Transverse colon (tissue), 4 donors: Measurements from ENCODE around the gene IGIP. TPM values are rescaled to one million over a fixed set of nuclear protein-coding genes. Genes with fewer than 3 reads are reported as not detected.

Experiments
- DNase-seq: peaks from one replicate; pipeline ENCODE4 v3.0.0-alpha.2; 2019
- H3K27ac ChIP-seq, 4 donors: fragments of 200-600 bp; sonication (generic); 2 replicates each; pipeline ENCODE4 v1.5.1; 2016 to 2018; ENCODE audit warnings: inconsistent platforms in 4 of 4
- H3K27me3 ChIP-seq: fragments of 200-600 bp; sonication (generic); 2 replicates; pipeline ENCODE4 v1.5.1; 2017; ENCODE audit warnings: inconsistent platforms
- H3K36me3 ChIP-seq, 4 donors: fragments of 200-600 bp; sonication (generic); 2 replicates each; pipeline ENCODE4 v1.5.1; 2017 to 2019; ENCODE audit warnings: inconsistent platforms in 4 of 4
- H3K4me1 ChIP-seq, 4 donors: fragments of 200-600 bp; sonication (generic); 2 replicates each; pipeline ENCODE4 v1.5.1; 2017 to 2020; ENCODE audit warnings: inconsistent platforms in 4 of 4
- H3K4me3 ChIP-seq, 4 donors: fragments of 200-600 bp; sonication (generic); 1 replicate in 1 of 4; 2 replicates in 3 of 4; pipeline versions ENCODE4 v1.5.1 to v1.6.1; 2017 to 2019; ENCODE audit warnings: inconsistent platforms in 4 of 4
- H3K9me3 ChIP-seq, 2 donors: fragments of 200-600 bp; sonication (generic); 2 replicates each; pipeline ENCODE4 v1.5.1; 2017 to 2019; ENCODE audit warnings: inconsistent platforms in 2 of 2
- EP300 ChIP-seq: sonication (generic); formaldehyde crosslinking; IDR thresholded peaks from one replicate; pipeline ENCODE4 v1.6.1; 2017; ENCODE audit warnings: antibody characterized with exemption, low read depth
- POLR2A ChIP-seq: fragments of 450-650 bp; IDR thresholded peaks from one replicate; pipeline ENCODE4 v1.6.1; 2016; ENCODE audit warnings: antibody characterized with exemption, mild to moderate bottlenecking, moderate library complexity
- POLR2AphosphoS5 ChIP-seq, 3 donors: sonication (generic); formaldehyde crosslinking; IDR thresholded peaks; one replicate each; pipeline ENCODE4 v1.6.1; 2016; ENCODE audit warnings: antibody characterized with exemption in 3 of 3
- WGBS, 2 donors: methylation state at CpG; one replicate each; pipeline ENCODE4 v1.1.5; 2018; ENCODE audit warnings: low coverage in 1 of 2; 5-methylcytosine and 5-hydroxymethylcytosine counted together
- in situ Hi-C, 4 donors: fragments of 200-750 bp; cut with MboI; loops; one replicate each; pipeline versions ENCODE4 v1.15.0 to v1.15.1; 2017; ENCODE audit warnings: low sequenced_read_pairs in 3 of 4, low pct_ligation_motif_present in 1 of 4, low pct_unique_long_range_greater_than_20kb in 1 of 4
- intact Hi-C: fragments of 100-400 bp; cut with DNase I; formaldehyde crosslinking; loops from one replicate; pipeline ENCODE4 v1.15.1; 2023; ENCODE audit warnings: low total_unique reads
- total RNA-seq, 4 donors: library from RNA; depleted of rRNA; stranded (reverse); fragments of >200 nt; gene quantifications; one replicate each; pipeline ENCODE4 v1.1.0, GENCODE V29; 2016
- TF ChIP-seq, protein P1 (sequence below), 5 experiments: fragments of 200-600 bp in 3 of 5; fragments of 450-650 bp in 2 of 5; sonication (generic) in 3 of 5; IDR thresholded peaks; 1 replicate in 2 of 5; 2 replicates in 3 of 5; pipeline ENCODE4 v1.5.1; 2016 to 2017; ENCODE audit warnings: antibody characterized with exemption in 5 of 5, inconsistent platforms in 3 of 5, mild to moderate bottlenecking in 2 of 5, moderate library complexity in 1 of 5

Gene IGIP
- total RNA-seq, 4 donors from 2014 or later, result 12.8 to 22.4 (median 20.5) TPM

DNA sequence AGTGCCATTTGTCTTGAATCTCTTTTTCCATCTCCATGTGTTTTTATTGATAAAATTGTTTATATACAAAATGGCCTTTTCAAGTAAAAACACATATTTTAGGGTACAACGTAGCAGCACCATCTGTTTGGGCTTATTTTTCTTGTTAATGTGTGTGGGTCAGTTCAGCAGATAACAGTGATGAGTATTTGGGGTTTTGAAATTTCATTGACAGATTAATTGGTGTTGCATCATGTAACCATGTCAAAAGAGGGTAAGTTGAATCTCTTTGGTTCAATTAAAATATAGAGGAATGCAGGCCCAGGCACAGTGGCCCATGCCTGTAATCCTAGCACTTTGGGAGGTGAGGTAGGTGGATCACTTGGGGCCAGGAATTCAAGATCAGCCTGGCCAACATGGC, 31.9 kb upstream of the IGIP start:
- Histone ChIP-seq H3K27me3 (peaks cover 5% of the 10 kb centered on the region), H3K36me3 (no peaks in the 10 kb centered on the region), H3K4me1 (no peaks in the 10 kb centered on the region), H3K4me3 (no peak overlapping the region), H3K27ac (no peak overlapping the region), H3K9me3 (peaks cover 0 to 12% of the 10 kb centered on the region in 2 donors)
- in situ Hi-C loops (no loop called here), intact Hi-C loops (no loop called here)
- DNase-seq, result no peak
- TF ChIP-seq POLR2A, result no peak
- TF ChIP-seq, protein P1, sequence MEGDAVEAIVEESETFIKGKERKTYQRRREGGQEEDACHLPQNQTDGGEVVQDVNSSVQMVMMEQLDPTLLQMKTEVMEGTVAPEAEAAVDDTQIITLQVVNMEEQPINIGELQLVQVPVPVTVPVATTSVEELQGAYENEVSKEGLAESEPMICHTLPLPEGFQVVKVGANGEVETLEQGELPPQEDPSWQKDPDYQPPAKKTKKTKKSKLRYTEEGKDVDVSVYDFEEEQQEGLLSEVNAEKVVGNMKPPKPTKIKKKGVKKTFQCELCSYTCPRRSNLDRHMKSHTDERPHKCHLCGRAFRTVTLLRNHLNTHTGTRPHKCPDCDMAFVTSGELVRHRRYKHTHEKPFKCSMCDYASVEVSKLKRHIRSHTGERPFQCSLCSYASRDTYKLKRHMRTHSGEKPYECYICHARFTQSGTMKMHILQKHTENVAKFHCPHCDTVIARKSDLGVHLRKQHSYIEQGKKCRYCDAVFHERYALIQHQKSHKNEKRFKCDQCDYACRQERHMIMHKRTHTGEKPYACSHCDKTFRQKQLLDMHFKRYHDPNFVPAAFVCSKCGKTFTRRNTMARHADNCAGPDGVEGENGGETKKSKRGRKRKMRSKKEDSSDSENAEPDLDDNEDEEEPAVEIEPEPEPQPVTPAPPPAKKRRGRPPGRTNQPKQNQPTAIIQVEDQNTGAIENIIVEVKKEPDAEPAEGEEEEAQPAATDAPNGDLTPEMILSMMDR (IDR thresholded peaks at IDR 0.05), result no peak
- TF ChIP-seq POLR2AphosphoS5 (IDR thresholded peaks at IDR 0.05), result no peak
- no peak for TF ChIP-seq EP300
- WGBS, 2 donors, result 79 to 83% methylated on average over 1 of the region's 1 CpG

GRCh38 chr5:140094889-140095288, 30.8 kb upstream of the IGIP start:
- Histone ChIP-seq H3K4me1 (no peaks in the 10 kb centered on the region), H3K4me3 (no peak overlapping the region), H3K36me3 (no peaks in the 10 kb centered on the region), H3K27me3 (peaks cover 5% of the 10 kb centered on the region), H3K27ac (no peak overlapping the region), H3K9me3 (peaks cover 0 to 9% of the 10 kb centered on the region in 2 donors)
- intact Hi-C loops (no loop called here), in situ Hi-C loops (no loop called here)
- TF ChIP-seq EP300 (no peak), POLR2AphosphoS5 (IDR thresholded peaks at IDR 0.05) (no peak), POLR2A (no peak)
- TF ChIP-seq, protein P1 (IDR thresholded peaks at IDR 0.05), result no peak
- no peak for DNase-seq

DNA sequence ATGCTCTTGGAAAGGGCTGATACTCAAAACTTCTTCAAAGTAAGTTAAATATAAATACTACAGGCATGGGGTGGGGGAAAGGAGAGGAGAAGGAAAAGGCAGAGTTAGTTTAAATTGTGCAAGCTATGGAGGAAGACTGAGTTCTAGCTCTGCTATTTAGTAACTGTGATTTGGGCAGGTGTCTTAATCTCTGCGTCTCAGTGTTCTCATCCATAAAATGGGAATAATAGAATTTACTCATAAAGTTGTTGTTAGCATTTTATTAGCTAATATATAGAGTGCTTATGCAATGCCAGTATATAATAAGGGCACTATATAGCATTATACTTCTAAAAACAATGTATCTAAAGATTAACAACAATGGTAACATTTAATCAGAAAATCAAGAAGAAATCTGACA, 24.6 kb upstream of the IGIP start:
- H3K27me3 ChIP-seq, result no peaks in the 10 kb centered on the region
- WGBS, 2 donors, result 90 to 92% methylated on average over 1 of the region's 1 CpG
- DNase-seq, result no peak
- no peaks in the 10 kb centered on the region for H3K36me3 ChIP-seq
- H3K4me1 ChIP-seq, result no peaks in the 10 kb centered on the region
- TF ChIP-seq EP300 (no peak), POLR2A (no peak), POLR2AphosphoS5 (IDR thresholded peaks at IDR 0.05) (no peak)
- TF ChIP-seq, protein P1 (IDR thresholded peaks at IDR 0.05), result no peak
- no peak overlapping the region for H3K27ac ChIP-seq
- H3K4me3 ChIP-seq, result no peak overlapping the region
- no peaks in the 10 kb centered on the region for H3K9me3 ChIP-seq
- in situ Hi-C loops, result no loop called here
- intact Hi-C loops, result no loop called here

DNA sequence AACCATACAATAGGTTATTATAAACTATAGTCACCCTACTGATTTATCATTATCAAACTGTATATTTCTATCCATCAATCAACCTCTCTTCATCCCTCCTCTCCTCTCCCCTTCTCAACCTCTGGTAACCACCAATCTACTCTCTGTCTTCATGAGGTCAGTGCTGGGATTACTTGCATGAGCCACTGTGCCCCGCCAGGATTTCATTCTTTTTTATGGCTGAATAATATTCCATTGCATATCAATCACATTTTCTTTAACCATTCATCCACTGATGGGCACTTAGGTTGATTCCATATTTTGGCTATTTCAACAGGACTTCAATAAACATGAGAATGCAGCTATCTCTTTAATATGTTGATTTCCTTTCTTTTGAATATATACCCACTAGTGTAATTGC, 22.6 kb upstream of the IGIP start:
- Histone ChIP-seq H3K27me3 (no peaks in the 10 kb centered on the region), H3K27ac (no peak overlapping the region), H3K36me3 (no peaks in the 10 kb centered on the region), H3K4me3 (no peak overlapping the region), H3K9me3 (no peaks in the 10 kb centered on the region), H3K4me1 (peaks cover 5 to 9% (median 7%) of the 10 kb centered on the region in 4 donors)
- no peak for DNase-seq
- no peak for TF ChIP-seq POLR2A
- no peak for TF ChIP-seq POLR2AphosphoS5 (IDR thresholded peaks at IDR 0.05)
- TF ChIP-seq EP300, result no peak
- TF ChIP-seq, protein P1 (IDR thresholded peaks at IDR 0.05), result no peak
- in situ Hi-C loops, result no loop called here
- intact Hi-C loops, result no loop called here
- WGBS, 2 donors, result 64 to 70% methylated on average over 1 of the region's 1 CpG
